MCF 10A (cell line): ENCODE data around the gene PAPSS1. TPM values are rescaled to one million over a fixed set of nuclear protein-coding genes. Genes with fewer than 3 reads are reported as not detected.
"Not testable (repeated sequence)": the region's sequence is repeated elsewhere in the genome, so short reads cannot be mapped to it uniquely, and the experiment has no call there.

Experiments used
- BruUV-seq: library from RNA; stranded (reverse); fragments of 400-500 nt; replicated peaks from 2 replicates; lab custom pipeline; 2021; lab: Mats Ljungman, UMichigan
- CTCF ChIA-PET: fragments of 300-600 bp; sonication (Branson Sonifier 250); formaldehyde crosslinking; extraction: SDS; loops from one replicate; lab custom pipeline; 2021; ENCODE audit warnings: antibody characterized with exemption, inconsistent platforms; lab: Yijun Ruan, JAX
- POLR2A ChIA-PET: fragments of 300-600, 350-650 bp; sonication (Branson Sonifier 250); formaldehyde crosslinking; extraction: SDS; loops from one replicate; lab custom pipeline; 2020; ENCODE audit warnings: antibody characterized with exemption, inconsistent platforms; lab: Yijun Ruan, JAX
- DNase-seq: peaks from one replicate; pipeline ENCODE4 v3.0.0-alpha.2; 2018; ENCODE audit not compliant: unreplicated experiment
- H3K27ac Mint-ChIP-seq: one replicate; pipeline ENCODE4 v1.8.0; 2022; ENCODE audit warnings: mild to moderate bottlenecking, low read depth, mixed read lengths; ENCODE audit not compliant: unreplicated experiment
- H3K27me3 Mint-ChIP-seq: one replicate; pipeline ENCODE4 v1.8.0; 2022; ENCODE audit warnings: mixed read lengths; ENCODE audit not compliant: insufficient read depth, unreplicated experiment
- H3K36me3 Mint-ChIP-seq: one replicate; pipeline ENCODE4 v1.8.0; 2022; ENCODE audit warnings: mild to moderate bottlenecking, moderate library complexity, mixed read lengths; ENCODE audit not compliant: insufficient read depth, unreplicated experiment
- H3K4me1 Mint-ChIP-seq: one replicate; pipeline ENCODE4 v1.8.0; 2022; ENCODE audit warnings: mixed read lengths; ENCODE audit not compliant: insufficient read depth, unreplicated experiment
- H3K4me3 Mint-ChIP-seq: one replicate; pipeline ENCODE4 v1.8.0; 2022; ENCODE audit warnings: mild to moderate bottlenecking, moderate library complexity, mixed read lengths; ENCODE audit not compliant: unreplicated experiment
- H3K9me3 Mint-ChIP-seq: one replicate; pipeline ENCODE4 v1.8.0; 2022; ENCODE audit warnings: mixed read lengths; ENCODE audit not compliant: unreplicated experiment
- intact Hi-C: fragments of 100-400 bp; cut with micrococcal nuclease; formaldehyde crosslinking; loops from 2 replicates; pipeline ENCODE4 v1.14.1; 2022
- total RNA-seq: library from RNA; stranded (reverse); gene quantifications from 2 replicates; pipeline ENCODE4 v1.2.3, GENCODE V29; 2022
- TF ChIP-seq, protein P1 (sequence below): fragments of 200-600 bp; IDR thresholded peaks from one replicate; pipeline ENCODE4 v1.8.0; 2022; ENCODE audit warnings: antibody characterized with exemption, mild to moderate bottlenecking; ENCODE audit not compliant: unreplicated experiment

The PAPSS1 gene
- total RNA-seq, 1 experiment from 2014 or later, result 63.9 TPM

- Mint-ChIP-seq H3K4me3 (no peak overlapping the region), H3K9me3 (peaks cover 28% of the 10 kb centered on the region), H3K27me3 (no peaks in the 10 kb centered on the region), H3K4me1 (peaks cover 16% of the 10 kb centered on the region), H3K36me3 (peaks cover 6% of the 10 kb centered on the region), H3K27ac (no peak overlapping the region)
- TF ChIP-seq, protein P1, sequence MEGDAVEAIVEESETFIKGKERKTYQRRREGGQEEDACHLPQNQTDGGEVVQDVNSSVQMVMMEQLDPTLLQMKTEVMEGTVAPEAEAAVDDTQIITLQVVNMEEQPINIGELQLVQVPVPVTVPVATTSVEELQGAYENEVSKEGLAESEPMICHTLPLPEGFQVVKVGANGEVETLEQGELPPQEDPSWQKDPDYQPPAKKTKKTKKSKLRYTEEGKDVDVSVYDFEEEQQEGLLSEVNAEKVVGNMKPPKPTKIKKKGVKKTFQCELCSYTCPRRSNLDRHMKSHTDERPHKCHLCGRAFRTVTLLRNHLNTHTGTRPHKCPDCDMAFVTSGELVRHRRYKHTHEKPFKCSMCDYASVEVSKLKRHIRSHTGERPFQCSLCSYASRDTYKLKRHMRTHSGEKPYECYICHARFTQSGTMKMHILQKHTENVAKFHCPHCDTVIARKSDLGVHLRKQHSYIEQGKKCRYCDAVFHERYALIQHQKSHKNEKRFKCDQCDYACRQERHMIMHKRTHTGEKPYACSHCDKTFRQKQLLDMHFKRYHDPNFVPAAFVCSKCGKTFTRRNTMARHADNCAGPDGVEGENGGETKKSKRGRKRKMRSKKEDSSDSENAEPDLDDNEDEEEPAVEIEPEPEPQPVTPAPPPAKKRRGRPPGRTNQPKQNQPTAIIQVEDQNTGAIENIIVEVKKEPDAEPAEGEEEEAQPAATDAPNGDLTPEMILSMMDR, result no peak
- POLR2A ChIA-PET, result interaction anchor here (2.4 kb wide), 1 partner anchor 14 kb away, joined by 12 read pairs; the partner anchor contains the start of gene PAPSS1
- no peak for DNase-seq
- CTCF ChIA-PET, result interaction anchor here (2.2 kb wide), 1 partner anchor 30 kb away, joined by 6 read pairs; no protein-coding TSS in a partner anchor
- BruUV-seq, result no TSS peak
- intact Hi-C loops, result no loop called here
Observed at GRCh38 chr4:107705742-107706556, 14.1 kb downstream of the PAPSS1 start.

GRCh38 chr4:107701565-107701964, 18.5 kb downstream of the PAPSS1 start:
- H3K27me3 Mint-ChIP-seq, result no peaks in the 10 kb centered on the region
- H3K4me1 Mint-ChIP-seq, result no peaks in the 10 kb centered on the region
- intact Hi-C loops, result no loop called here
- no TSS peak for BruUV-seq
- peaks cover 28% of the 10 kb centered on the region for H3K9me3 Mint-ChIP-seq
- H3K36me3 Mint-ChIP-seq, result peaks cover 11% of the 10 kb centered on the region
- no peak overlapping the region for H3K4me3 Mint-ChIP-seq
- no peak overlapping the region for H3K27ac Mint-ChIP-seq
- ChIA-PET CTCF (no interaction called here), POLR2A (no interaction called here)
- DNase-seq, result no peak
- TF ChIP-seq, protein P1, result no peak

- POLR2A ChIA-PET, result no interaction called here
- H3K27ac Mint-ChIP-seq, result no peak overlapping the region
- H3K4me3 Mint-ChIP-seq, result no peak overlapping the region
- no peaks in the 10 kb centered on the region for H3K27me3 Mint-ChIP-seq
- intact Hi-C loops, result no loop called here
- no peaks in the 10 kb centered on the region for H3K4me1 Mint-ChIP-seq
- H3K9me3 Mint-ChIP-seq, result peaks cover 15% of the 10 kb centered on the region
- H3K36me3 Mint-ChIP-seq, result peaks cover 18% of the 10 kb centered on the region
- no TSS peak for BruUV-seq
- DNase-seq, result no peak
- CTCF ChIA-PET, result no interaction called here
- TF ChIP-seq, protein P1, result no peak
Observed at GRCh38 chr4:107699466-107700206, 20.4 kb downstream of the PAPSS1 start.

DNA sequence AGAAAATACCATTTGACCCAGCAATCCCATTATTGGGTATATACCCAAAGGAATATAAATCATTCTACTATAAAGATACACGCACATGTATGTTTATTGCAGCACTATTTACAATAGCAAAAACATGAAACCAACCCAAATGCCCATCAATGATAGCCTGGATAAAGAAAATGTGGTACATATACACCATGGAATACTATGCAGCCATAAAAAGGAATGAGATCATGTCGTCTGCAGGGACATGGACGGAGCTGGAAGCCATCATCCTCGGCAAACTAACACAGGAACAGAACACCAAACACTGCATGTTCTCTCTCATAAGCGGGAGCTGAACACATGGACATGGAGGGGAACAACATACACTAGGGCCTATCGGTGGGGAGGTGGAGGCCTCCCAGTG, 23.8 kb downstream of the PAPSS1 start:
- ChIA-PET CTCF (interaction anchor here (0.7 kb wide), 1 partner anchor 41 kb away, joined by 3 read pairs; no protein-coding TSS in a partner anchor), POLR2A (interaction anchor here (1.2 kb wide), 1 partner anchor 13 kb away, joined by 3 read pairs; no protein-coding TSS in a partner anchor)
- H3K27ac Mint-ChIP-seq, H3K9me3 Mint-ChIP-seq, H3K4me1 Mint-ChIP-seq, intact Hi-C loops, DNase-seq, H3K4me3 Mint-ChIP-seq, H3K27me3 Mint-ChIP-seq, BruUV-seq: not testable (repeated sequence)
- peaks cover 31% of the 10 kb centered on the region for H3K36me3 Mint-ChIP-seq
